Endometrium (tissue), 2 donors: ENCODE measurements around the gene TTI1.
"Not testable (repeated sequence)": the region's sequence is repeated elsewhere in the genome, so short reads cannot be mapped to it uniquely, and the experiment has no call there.

Source experiments
- FAIRE-seq: peaks from 2 replicates; lab custom pipeline; 2012; peaks lifted over from hg19 to GRCh38; lab: Jason Lieb, UNC
- donor health status: control.
- donor health status: control.

The TTI1 gene

GRCh38 chr20:37968841-37969401, 64.3 kb downstream of the TTI1 start:
- no peak for FAIRE-seq

- FAIRE-seq: not testable (repeated sequence)
Measured at GRCh38 chr20:37963483-37963882, 69.8 kb downstream of the TTI1 start.

DNA sequence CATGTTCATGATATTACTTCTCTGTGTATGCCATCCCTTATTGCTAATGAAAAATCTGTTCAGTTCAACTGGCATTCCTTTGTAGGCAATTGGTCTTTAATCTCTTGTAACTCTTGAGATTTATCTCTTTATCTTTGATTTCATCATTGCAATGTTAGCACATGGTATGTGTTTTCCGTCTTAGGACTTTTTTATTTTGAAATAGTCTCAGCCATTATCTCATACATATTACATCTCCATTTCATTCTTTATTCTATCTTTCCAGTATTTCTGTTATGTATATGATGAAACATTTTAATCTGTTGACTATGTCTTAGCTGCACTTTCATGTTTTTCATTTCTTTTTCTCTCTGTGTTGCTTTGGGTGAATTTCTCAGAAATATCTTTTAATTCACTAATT, 72.2 kb downstream of the TTI1 start:
- no peak for FAIRE-seq

DNA sequence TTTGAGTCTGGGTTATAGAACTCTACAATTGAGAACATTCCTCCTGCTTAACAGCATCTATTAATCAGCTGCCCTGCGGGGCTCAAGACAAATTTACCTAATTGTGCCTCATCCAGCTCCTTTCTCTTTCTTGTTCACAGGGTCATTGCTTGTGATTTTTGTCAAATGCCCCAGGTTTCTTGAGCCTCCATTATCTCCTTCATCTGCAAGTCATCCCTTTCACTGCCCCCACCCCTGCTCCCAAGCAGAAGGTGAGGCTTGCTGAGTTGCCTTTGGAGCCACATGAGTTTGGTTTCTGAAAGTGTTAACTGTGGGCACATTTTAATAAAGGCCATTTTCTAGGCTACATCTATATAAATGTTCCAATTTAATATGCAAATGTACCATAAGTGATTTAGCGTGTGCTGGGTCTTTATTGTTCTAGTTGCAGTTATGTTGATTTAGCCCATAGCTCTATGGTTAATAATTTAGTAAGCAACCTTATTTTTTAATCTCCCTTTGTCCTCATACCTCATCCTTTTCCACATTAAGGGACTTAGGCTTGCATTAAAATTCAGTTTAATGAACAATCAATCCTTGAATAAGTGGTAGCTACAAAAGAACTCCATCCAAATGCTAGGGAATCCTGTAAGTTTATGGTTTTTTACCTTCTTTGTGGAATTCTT, 74.3 kb downstream of the TTI1 start:
- FAIRE-seq: no peak

- no peak for FAIRE-seq
Measured at GRCh38 chr20:37956107-37956585, 77.1 kb downstream of the TTI1 start.

DNA sequence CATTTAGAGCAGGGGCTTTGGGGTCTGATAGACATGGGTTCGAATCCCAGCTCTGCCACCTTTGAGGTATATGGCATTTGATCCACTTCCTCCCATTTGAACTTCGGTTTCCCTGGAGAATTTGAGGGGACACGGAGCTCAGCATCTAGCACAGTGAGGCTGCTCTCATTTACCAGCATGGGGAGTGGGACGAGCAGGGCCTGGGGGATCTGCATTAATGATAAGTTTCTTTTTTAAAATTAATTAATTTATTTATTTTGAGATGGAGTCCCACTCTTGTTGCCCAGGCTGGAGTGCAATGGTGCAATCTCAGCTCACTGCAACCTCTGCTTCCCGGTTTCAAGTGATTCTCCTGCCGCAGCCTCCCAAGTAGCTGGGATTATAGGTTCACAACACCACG, 77.7 kb downstream of the TTI1 start:
- FAIRE-seq: no peak

DNA sequence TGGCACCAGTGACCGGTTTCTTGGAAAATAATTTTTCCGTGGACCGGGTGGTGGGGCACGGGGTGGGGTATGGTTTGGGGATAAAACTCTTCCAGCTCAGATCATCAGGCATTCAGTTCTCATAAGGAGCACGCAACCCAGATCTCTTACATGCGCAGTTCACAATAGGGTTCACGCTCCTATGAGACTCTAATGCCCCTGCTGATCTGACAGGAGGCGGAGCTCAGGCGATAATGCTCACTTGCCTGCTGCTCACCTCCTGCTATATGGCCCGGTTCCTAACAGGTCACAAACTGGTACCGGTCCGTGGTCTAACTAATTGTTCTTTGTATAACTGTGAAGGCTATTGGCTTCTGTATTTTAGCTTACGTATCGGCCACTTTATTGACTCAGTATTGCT, 78.6 kb downstream of the TTI1 start:
- no peak for FAIRE-seq

DNA sequence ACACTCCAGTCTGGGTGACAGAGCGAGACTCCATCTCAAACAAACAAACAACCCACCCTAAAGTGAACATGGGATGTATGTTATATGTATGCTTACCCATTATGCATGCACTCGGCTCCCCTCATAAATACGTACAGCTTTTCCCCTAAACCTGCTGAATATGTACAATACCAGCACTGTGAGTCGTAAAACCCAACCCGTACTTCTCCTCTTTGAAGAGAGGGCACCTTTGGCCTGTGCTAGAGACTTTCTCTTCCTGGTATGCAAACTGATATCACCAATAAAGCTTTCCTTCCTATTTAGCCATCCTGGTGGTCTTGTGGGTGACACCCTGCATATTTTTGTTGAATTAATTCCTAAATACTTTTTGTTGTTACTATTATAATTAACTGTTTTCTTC, 79.1 kb downstream of the TTI1 start:
- no peak for FAIRE-seq

- FAIRE-seq: no peak
Measured at GRCh38 chr20:37948956-37949355, 84.3 kb downstream of the TTI1 start.

GRCh38 chr20:37947943-37948342, 85.3 kb downstream of the TTI1 start:
- FAIRE-seq: no peak

- FAIRE-seq: no peak
Measured at GRCh38 chr20:37946946-37947345, 86.3 kb downstream of the TTI1 start.

DNA sequence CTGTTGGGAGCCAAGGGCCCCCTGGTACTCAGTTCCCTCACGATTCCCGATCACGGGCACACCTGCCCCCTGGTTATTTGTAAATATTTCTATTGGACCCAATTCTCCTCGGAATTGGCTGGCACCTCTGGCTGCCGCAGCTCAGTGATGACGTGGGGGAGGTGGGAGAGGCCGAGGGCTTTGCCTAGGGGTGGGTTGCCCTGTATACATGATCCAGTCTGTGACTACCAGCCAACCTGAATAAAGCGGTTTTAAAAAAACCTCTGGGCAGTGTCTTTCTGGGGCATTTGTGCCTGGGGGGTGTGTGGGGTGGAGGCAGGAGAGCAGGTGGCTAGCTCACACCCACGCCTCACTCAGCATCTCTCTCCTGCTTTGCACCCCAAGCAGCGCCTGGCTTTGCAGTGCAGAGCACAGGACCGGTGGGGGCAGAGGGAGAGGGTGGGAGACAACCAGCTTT, 88.1 kb downstream of the TTI1 start:
- FAIRE-seq: no peak

GRCh38 chr20:37944456-37944981, 88.7 kb downstream of the TTI1 start:
- FAIRE-seq: no peak

DNA sequence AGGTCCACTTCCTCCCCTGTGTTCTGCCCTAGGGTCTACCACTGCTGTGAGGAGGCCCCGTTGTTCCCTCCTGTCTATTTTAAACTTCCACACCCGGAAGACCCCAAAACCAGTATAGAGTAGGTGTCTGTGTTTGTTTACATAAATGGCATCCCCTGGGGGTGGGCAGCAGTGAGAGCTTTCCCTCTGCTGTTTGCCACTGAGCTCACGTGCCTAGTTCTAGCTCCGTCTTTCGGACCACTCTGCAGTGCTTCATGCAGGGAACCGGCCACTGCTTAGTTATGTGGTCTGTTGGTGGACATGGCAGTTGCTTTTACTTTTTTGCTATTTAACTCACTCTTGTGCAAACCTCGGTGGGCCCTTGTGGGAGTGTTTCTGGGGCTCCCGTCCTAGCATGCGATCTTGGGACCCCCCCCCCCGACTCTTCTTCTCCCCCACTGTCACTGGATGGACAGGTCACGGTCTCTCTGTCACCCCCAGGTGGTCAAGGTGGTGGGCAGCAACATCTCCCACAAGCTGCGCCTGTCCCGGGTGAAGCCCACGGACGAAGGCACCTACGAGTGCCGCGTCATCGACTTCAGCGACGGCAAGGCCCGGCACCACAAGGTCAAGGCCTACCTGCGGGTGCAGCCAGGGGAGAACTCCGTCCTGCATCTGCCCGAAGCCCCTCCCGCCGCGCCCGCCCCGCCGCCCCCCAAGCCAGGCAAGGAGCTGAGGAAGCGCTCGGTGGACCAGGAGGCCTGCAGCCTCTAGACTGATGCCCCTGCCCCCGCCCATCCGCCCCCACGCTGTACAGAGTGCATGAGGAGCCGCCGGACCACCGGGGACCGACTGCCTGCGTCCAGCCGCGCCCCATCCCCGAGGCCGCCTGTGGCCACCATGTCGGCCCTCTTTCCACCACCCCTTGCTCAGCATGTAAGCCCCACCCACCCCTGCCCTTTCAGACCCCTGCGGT, 89.5 kb downstream of the TTI1 start:
- FAIRE-seq: no peak

- FAIRE-seq: no peak
Measured at GRCh38 chr20:37943033-37943432, 90.2 kb downstream of the TTI1 start.

DNA sequence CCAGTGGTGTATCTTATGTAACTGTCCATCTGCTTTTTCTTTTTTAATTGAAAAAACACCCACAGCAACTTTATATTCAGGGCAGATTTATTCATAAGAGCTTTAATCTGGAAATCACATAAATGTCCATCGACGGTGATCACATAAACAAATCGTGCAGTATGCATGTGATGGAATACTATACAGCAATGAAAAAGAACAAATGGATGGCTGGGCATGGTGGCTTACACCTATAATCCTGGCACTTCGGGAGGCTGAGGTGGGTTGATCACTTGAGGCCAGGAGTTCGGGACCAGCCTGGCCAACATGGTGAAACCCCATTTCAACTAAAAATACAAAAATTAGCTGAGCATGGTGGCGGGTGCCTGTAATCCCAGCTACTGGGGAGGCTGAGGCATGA, 91.3 kb downstream of the TTI1 start:
- no peak for FAIRE-seq

DNA sequence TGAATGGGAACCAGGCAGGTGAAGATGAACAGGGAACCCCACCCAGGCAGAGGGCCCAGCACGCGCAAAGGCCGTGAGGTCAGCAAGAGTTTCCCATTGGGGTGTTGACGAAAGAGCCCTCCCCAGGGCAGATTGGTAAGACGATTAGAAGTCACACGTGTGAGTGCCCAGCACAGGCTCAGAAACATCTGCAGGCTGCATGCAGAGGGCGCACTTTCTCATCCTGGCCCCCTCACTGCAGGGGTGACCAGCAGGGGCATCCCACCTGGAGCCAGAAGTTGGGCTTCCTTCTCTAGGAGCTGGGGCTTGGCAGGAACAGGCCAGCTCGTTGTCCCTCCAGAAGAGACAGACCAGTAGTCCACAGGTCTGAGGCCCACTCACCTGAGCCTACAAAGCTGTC, 91.9 kb downstream of the TTI1 start:
- no peak for FAIRE-seq

- FAIRE-seq: no peak
Measured at GRCh38 chr20:37940858-37941257, 92.4 kb downstream of the TTI1 start.

DNA sequence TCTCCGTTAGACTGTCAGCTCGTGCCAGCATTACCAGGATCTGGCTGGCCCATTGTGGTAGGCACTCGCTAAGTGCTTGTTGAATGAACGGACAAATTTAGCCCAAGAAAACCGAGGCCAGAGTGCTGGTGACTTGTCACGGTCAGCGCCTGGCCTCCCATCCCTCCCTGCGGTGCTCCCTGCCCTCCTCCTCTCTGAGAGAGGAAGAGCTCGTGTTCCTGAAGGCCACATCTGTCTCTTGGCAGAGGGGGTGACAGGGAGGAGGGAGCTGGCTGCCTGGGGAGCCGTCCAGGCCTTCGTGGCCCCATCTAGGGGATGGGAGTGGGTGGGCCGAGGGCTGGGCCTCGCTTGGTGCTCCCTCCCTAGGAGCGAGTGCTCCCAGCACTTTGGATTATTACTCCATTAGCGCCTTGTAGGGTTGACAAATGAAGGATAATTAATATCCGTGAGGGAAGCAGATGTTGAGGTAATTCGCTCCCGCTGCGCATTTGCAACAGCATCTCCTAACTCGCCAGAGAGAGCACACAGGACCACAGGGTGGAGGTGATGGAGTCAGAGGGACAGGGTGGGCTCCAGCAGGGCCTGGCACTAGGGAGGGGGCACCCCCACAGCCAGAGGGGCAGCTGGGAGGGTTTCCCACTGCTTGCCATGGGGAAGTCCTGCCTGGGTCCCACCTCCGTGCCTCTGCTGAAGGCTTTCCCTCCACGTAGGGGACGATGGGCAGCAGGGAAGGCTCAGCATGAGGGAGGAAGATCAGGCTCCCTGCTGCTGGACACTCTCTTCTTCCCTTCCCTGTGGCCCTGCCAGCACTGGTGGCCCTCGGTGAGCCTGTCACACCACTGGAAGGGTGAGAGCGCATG, 93.3 kb downstream of the TTI1 start:
- FAIRE-seq: no peak

GRCh38 chr20:37938954-37939353, 94.3 kb downstream of the TTI1 start:
- FAIRE-seq: no peak

- FAIRE-seq: no peak
Measured at GRCh38 chr20:37938181-37938750, 95.0 kb downstream of the TTI1 start.
